Measurements from ENCODE around the gene FCHSD2. TPM values are rescaled to one million over a fixed set of nuclear protein-coding genes. Genes with fewer than 3 reads are reported as not detected.

The FCHSD2 gene
- total RNA-seq, 1 donor from 2014 or later: 43.4 TPM

- no peak for TF ChIP-seq CTCF (IDR thresholded peaks at IDR 0.05; ENCODE audit: borderline replicate concordance)
- Histone ChIP-seq H3K27ac (replicated peaks) (peak overlapping the region; percentile 86), H3K4me1 (peaks cover 96% of the 10 kb centered on the region), H3K9me3 (replicated peaks) (no peaks in the 10 kb centered on the region), H3K36me3 (no peaks in the 10 kb centered on the region), H3K27me3 (ENCODE audit: low read depth) (no peaks in the 10 kb centered on the region), H3K4me3 (no peak overlapping the region)
- DNase-seq: no peak
- intact Hi-C loops (cut with micrococcal nuclease): no loop called here
These were observed 31.0 kb upstream of the FCHSD2 start for GRCh38 chr11:73172992-73173656.

- Histone ChIP-seq H3K36me3 (no peaks in the 10 kb centered on the region), H3K4me1 (peaks cover 93% of the 10 kb centered on the region), H3K9me3 (replicated peaks) (no peaks in the 10 kb centered on the region), H3K27ac (replicated peaks) (peak overlapping the region; percentile 86), H3K27me3 (ENCODE audit: low read depth) (no peaks in the 10 kb centered on the region), H3K4me3 (no peak overlapping the region)
- intact Hi-C loops (cut with micrococcal nuclease): no loop called here
- no peak for DNase-seq
- no peak for TF ChIP-seq CTCF (IDR thresholded peaks at IDR 0.05; ENCODE audit: borderline replicate concordance)
These were observed 29.5 kb upstream of the FCHSD2 start for GRCh38 chr11:73171436-73172161.

- Histone ChIP-seq H3K36me3 (no peaks in the 10 kb centered on the region), H3K27me3 (ENCODE audit: low read depth) (no peaks in the 10 kb centered on the region), H3K4me3 (no peak overlapping the region), H3K9me3 (replicated peaks) (no peaks in the 10 kb centered on the region), H3K4me1 (peaks cover 81% of the 10 kb centered on the region), H3K27ac (replicated peaks) (peak overlapping the region; percentile 86)
- intact Hi-C loops (cut with micrococcal nuclease): no loop called here
- DNase-seq: no peak
- TF ChIP-seq CTCF (IDR thresholded peaks at IDR 0.05; ENCODE audit: borderline replicate concordance): no peak
These were observed 28.0 kb upstream of the FCHSD2 start for GRCh38 chr11:73170140-73170539.

GRCh38 chr11:73168925-73169579 lies 26.9 kb upstream of the FCHSD2 start:
- Histone ChIP-seq H3K4me3 (no peak overlapping the region), H3K27ac (replicated peaks) (peak overlapping the region; percentile 86), H3K4me1 (peaks cover 81% of the 10 kb centered on the region), H3K27me3 (ENCODE audit: low read depth) (no peaks in the 10 kb centered on the region), H3K36me3 (no peaks in the 10 kb centered on the region), H3K9me3 (replicated peaks) (no peaks in the 10 kb centered on the region)
- no peak for TF ChIP-seq CTCF (IDR thresholded peaks at IDR 0.05; ENCODE audit: borderline replicate concordance)
- no peak for DNase-seq
- intact Hi-C loops (cut with micrococcal nuclease): no loop called here

- DNase-seq: no peak
- no peak for TF ChIP-seq CTCF (IDR thresholded peaks at IDR 0.05; ENCODE audit: borderline replicate concordance)
- intact Hi-C loops (cut with micrococcal nuclease): no loop called here
- Histone ChIP-seq H3K4me3 (no peak overlapping the region), H3K27me3 (ENCODE audit: low read depth) (no peaks in the 10 kb centered on the region), H3K9me3 (replicated peaks) (no peaks in the 10 kb centered on the region), H3K4me1 (peaks cover 77% of the 10 kb centered on the region), H3K27ac (replicated peaks) (peak overlapping the region; percentile 86), H3K36me3 (no peaks in the 10 kb centered on the region)
These were observed 25.3 kb upstream of the FCHSD2 start for GRCh38 chr11:73167363-73167954.

Measured in left ventricle myocardium inferior (tissue), 1 donor.